Islet of Langerhans (tissue), 1 donor: Measurements from ENCODE around the gene CLDN3.

ENCODE experiments used
- FAIRE-seq: peaks from one replicate; lab custom pipeline; 2011; peaks lifted over from hg19 to GRCh38; lab: Jason Lieb, UNC

The CLDN3 gene

DNA sequence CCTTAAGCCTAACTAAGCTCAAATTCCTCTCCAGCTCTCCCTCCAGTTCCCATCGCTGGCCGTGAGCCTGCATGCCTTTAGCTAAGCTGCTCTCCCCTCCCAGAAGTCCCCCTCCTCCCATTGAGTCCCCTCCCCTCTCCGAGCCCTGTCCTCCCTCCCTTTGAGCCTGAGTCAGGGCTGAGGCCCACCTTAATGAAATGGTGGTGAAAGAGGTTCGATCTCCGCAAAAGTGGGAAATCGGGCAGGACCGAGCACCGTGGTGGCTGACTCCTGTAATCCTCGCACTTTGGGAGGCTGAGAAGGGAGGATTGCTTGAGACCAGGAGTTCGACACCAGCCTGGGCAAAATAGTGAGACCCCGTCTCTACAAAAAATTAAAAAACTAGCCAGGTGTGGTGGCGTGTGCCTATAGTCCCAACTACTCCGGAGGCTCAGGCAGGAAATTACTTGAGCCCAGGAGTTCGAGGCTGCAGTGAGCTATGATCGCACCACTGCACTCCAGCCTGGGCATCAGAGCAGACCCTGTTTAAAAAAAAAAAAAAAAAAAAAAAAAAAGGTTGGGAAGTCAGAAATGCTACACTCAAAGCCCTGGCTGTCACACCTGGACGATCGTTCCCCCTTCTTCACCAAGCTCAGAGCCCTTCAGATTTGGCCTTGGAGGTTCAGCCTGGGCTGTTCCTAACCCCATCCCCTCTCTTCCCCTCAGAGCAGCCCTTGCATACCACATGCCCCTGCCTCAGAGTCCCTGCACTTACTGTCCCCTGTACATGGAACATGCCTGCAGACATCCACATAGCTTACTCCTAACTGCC is 995 bp upstream of the CLDN3 start:
- no peak for FAIRE-seq

DNA sequence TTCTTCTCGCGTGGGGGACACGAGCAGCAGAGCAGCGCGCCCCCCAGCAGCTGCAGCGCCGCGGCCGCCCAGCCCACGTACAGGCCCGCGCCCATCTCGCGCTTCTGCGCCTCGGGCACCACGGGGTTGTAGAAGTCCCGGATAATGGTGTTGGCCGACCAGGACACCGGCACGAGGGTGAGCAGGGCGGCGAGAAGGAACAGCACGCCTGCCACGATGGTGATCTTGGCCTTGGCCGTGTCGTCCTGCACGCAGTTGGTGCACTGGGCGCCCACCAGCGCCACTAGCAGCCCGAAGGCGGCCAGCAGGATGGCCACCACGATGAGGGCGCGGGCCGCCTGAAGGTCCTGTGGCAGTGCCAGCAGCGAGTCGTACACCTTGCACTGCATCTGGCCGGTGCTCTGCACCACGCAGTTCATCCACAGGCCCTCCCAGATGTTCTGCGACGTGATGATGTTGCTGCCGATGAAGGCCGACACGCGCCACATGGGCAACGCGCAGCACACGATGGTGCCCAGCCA is 529 bp downstream of the CLDN3 start:
- no peak for FAIRE-seq

DNA sequence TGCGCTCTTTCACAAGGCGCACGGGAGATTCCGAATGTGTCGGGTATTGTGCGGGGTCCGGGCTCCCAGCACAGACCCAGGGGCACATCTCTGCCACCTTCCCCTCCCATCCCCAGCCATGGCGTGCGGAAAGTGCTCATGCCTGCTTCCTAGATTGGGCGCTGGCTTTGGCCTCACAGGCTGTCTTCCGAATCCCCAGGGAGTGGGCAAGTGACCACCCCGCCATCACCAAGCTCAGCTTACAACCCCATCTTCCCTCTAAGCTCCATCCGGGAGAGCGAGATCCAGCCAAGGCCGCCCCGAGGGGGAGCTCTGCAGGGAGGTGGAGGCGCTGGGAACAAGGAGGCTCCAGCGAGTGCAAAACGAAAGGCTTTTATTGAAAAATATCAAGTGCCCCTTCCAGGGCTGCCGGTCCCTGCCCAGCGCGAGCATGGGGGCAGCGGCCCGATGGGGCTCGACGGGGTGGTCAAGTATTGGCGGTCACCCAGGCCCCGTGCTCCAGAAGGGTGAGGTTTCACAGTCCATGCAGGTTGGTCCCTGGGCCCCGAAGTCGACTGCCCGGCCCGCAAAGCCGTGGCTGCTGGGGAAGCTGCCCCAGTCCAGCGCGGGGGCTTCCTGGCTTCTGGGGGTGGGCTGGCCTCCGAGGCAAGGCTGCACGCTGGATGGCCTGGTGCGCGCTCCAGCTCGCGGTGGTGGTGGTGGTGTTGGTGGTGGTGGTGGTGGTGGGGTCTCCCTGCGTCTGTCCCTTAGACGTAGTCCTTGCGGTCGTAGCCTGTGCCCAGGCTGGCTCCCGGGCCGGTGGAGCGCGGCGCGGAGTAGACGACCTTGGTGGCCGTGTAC is 1.2 kb downstream of the CLDN3 start:
- no peak for FAIRE-seq

DNA sequence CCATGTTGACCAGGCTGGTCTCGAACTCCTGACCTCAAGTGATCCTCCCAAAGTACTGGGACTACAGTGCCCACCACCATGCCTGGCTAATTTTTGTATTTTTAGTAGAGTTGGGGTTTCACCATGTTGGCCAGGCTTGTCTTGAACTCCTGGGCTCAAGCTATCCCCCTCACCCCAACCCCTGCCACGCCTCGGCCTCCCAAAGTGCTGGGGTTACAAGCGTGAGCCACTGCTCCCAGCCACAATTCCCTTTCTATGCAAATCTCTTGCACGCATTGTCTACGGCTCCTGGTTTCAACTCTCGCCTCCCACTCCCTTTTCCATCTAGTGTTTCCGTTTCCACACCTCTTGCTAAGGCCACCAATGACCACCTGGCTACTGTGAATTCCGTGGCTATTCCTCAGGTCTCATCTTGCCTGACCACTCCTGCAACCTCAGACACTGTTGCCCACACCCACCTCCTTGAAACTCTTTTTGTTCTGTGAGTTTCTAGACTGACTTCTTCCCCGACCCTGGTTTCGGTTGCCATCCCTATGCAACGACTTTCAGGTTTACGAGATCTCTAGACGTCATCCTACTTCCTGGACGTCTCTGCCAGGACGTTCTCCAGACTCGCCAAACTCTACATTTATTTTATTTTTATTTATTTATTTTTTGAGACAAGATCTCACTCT is 3.4 kb downstream of the CLDN3 start:
- FAIRE-seq: no peak

DNA sequence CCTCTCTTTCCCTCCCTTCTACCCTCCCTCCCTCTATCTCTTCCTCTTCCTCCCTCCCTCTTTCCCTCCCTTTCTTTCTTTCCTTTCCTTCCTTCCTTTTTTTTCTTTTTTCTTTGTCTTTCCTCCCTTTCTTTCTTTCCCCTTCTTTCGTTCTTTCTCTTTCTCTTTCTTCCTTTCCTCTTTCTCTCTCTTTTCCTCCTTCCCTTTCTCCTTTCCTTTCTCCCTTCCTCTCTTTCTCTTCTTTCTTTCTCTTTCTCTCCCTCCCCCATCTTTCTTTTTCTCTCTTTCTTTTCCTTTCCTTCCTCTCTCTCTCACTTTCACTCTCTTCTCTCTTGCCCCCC is 7.4 kb downstream of the CLDN3 start:
- no peak for FAIRE-seq

DNA sequence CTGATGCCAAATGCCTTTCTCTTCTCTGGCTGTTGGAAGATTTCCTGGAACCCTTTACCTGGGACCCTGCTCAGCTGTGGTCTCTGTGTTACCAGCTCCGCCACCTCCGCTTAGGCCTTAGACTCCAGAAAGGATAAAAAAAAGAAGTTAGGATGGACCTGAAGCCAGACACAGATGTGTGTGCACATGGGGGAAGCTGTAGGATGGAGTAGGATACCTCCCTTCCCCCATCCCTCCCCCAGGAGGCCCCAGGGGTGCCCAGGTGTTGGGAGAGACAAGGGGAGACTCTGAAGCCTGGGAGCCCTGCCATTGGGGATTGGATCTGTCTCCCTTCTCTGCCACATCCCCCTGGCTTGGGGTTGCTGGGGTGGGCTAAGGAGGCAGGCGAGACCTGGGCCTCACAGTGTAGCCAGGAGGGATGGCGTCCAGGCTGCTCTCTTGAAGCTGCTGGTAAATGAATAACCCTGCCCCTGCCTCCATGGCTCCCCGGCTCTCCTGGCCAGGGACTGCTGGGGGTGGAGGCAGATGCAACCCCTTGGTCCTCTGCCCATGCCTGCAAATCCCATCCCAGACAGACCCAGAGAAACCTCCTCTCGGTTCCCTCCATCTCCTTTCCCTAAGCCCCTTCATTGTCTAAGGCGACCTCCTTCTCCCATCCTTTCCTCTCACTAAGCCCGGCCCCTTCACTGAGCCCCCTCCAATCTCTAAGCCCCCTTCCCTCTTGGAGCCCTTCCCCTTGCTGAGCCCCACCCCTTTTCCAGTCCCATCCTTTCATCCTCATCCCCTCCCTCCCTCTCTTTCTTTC is 8.0 kb downstream of the CLDN3 start:
- no peak for FAIRE-seq

DNA sequence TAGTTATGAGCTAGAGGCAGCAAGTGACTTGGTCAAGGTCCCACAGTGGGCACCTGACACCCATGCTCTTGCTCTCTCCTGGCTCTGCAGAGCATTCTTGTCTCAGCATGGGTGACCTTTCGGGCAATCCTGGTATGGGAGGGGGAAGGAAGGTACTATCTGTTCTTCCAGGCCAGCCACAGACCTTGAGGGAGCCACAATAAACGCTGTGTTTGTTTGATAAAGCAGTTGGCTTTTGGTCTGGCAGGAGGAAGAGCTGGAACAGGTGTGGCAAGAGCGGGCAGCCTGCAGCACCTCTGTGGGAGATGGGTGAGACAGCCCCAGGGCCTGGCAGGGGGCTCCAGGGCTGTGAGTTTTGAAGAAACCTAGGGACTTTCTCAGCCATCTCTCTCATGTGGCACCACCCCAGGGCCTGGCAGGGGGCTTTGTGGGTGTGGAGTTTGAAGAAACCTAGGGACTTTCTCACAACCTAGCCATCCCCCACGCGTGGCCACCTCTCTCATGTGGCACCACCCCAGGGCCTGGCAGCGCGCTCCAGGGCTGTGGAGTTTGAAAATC is 11.4 kb downstream of the CLDN3 start:
- FAIRE-seq: no peak

DNA sequence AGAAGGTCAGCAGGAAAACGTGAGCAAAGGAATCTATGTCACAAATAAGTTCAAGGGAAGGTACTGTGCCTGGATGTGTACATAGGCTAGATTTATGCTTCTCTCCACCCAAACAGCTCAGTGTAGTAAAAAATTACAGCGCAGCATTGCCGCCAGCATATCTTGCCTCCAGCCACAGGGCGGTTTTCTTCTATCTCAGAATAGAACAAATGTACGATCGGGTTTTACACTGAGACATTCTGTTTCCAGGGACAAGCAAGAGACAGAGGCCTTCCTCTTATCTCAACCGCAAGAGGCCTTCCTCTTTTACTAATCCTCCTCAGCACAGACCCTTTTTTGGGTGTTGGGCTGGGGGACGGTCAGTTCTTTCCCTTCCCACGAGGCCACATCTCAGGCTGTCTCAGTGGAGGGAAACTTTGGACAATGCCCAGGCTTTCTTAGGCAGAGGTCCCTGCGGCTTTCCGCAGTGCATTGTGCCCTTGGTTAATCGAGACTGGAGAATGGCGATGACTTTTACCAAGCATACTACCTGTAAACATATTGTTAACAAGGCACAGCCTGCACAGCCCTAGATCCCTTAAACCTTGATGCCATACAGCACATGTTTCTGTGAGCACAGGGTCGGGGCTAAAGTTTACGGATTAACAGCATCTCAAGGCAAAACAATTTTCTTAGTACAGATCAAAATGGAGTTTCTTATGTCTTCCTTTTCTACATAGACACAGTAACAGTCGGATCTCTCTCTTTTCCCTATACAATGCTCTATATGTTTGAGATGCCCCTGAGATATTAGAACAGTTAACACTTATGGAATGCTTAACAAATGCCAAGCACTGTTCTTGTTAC is 19.9 kb downstream of the CLDN3 start:
- FAIRE-seq: no peak

DNA sequence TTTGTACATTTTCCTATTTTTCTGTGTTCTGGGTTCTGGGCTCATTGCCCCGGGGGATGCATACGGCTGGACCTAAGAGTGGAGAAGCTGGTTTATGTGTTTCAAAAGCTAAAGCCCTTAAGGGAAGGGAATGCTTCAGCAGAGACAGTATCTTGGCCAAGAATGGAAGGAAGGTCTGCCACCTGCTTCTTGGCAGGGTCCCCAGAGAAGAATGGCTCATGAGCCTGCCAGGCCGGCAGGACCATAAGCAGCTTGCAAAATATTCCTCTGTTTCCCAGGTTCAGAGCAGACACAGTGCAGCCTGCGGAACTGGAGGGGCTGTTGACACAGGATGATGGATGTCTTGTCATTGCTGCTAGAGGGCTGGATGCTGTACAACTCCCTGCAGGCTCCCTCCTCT is 23.7 kb downstream of the CLDN3 start:
- FAIRE-seq: no peak

DNA sequence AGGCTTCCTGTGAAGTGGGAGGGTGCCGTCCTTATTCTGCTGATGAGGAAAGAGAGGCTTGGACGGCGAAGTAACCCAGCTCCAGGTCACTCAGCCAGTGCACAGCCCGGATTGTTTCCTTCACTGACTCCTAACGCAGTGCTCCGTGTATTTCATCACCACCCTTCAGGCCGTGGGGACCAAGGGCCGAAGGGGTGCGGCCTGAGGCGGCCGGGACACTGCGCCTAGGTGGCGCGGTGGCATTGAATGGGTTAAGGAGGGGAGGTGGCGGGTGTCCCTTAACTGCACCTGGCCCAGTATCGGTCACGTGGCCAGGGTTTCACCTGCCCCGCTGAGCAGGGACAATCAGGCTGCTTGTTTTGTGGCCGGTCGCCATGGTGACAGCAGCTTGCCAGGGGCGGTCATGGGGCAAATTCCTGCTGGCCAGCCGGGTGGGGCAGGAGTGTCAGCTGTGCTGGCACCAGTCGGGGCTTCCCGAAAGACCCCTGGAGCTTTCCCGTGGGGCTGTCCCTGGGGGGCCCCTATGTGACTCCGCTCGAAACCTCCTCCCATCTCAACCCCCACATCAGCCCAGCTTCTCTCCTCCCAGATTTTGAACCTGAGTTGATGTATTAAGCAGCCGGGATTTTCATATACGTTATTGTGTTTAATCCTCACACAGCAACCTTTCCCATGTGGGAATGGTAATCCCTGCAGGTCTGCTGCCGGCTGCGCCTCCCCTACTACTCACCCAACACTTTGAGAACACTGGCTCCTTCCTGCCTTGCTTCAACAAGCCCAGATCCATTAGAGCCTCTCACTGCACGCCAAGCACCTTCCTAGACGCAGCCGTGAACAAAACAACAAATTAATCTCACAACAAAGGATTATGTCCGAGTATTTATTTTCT is 27.1 kb downstream of the CLDN3 start:
- no peak for FAIRE-seq

DNA sequence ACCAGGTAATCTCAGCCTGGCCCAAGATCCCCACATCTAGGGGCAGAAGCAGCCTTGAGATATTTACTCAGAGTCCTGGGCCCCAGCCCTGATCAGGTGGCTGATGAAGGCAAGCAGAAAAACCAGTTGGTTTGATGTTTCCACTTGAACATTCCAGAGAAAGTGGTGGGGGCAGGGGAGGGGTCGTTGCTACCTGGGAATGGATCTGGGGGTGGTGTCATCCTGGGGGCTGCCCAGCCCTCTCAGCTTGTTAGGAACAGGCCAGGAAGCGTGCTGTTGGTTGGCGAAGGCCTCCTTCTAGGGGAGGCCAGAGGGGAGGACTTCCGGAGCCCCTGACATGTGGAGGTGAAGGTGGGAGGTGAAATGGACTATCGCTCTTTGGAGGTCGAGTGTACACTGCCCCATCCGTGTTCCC is 27.7 kb downstream of the CLDN3 start:
- no peak for FAIRE-seq

DNA sequence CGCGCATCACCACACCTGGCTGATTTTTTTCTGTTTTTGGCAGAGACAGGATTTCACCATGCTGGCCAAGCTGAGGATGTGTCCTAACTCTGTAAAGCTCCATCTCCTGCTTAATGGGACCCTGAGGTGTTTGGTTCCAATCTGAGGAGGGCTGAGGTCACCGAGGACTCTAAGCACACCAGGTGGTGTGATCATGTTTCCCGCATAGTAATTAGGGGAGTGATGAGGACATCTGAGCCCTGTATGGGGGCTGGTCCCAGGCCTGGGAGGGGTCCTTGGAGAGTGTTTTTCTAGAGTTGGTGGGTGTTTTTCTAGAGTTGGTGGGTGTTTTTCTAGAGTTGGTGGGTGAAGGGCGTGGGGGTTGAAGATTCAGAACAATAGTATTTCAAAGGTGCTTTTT is 28.5 kb downstream of the CLDN3 start:
- FAIRE-seq: no peak

DNA sequence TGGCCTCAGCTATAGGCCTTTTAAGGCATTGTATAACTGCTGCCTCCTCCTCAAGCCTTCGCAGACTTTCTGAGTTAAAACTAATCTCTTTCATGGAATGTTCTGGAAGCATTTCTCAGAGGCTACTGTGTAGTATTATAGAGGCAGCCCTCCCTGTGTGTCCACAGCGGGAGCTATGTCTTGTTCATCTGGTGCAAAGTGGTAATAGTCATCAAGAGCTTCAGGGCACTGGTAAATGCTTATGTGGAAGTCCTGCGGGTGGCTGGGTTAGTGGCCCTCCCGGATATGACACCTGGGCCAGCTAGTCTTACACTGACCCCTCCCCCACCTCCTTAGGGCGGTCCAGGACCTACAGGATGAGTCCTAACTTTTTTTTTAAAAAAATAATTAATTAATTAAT is 29.3 kb downstream of the CLDN3 start:
- no peak for FAIRE-seq

DNA sequence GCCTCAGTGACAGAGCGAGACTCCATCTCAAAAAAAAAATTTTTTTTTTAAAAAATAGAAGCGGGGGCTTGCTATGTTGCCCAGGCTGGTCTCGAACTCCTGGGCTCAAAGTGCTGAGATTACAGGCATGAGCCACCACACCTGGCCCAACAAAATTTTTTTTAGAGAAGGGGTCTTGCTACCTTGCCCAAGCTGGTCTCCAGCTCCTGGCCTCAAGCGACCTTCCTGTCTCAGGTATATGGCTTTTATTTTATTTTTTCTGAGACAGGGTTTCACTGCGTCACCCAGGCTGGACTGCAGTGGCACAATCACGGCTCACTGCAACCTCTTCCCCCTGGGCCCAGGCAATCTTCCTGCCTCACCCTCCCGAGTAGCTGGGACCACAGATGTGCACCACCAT is 29.9 kb downstream of the CLDN3 start:
- FAIRE-seq: no peak

DNA sequence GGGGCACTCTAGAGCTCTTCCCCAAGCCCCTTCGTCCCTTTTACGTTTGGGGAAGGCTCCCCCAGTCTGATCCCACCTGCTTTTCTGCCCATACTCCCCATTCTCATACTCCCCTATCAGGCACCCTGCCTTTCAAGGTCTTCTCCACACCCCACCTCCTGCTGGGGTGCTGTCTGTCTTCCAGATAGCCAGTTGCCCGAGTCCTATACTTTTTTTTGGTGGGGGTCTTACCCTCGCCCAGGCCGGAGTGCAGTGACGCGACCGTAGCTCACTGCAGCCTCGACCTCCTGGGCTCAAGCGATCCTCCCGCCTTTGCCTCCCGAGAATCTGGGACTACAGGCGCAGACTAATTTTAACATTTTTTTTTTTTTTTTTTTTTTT is 30.7 kb downstream of the CLDN3 start:
- FAIRE-seq: no peak

DNA sequence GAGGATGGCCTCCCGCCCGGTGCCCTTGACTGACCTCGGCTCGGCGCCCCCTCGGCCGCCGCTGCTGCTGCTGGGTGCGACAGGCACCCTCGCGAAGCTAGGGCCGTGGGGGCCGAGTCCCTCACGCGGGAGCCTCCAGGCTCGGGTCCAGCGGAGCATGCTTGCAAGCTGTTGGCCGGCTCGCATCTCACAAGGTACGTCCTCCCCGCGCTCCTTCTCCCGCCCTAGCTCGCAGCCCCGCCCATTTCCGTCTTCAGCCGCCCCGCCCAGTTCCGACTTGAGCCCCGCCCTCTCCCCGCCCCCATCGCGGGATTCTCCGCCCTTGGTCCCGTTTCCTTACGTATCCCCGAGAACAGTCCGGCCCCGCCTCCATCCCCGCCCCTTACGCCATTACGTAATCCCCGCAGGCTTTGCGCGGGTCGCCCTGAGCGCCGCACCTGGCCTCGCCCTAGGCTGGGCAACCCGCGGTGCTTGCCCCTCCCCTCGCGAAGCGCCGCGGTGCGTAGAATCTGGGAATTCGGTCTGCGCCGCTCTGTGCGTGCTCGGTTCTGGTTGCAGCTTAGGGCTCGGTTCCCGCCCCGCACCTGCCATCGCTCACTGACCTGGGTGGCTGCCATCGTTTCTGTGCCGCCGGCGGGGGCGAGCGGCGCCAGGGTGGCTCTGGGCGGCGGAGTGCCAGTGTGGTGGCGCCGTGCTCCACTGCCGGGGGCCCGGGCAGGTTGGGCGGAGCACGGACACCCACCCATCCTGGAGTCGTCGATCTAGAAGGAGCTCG is 31.3 kb downstream of the CLDN3 start, which contains the start of gene ABHD11:
ABHD11 (minus strand) TSS at position 191 of the 775 bp plus-strand sequence; CDS start at position 159, 32 bp downstream.
- FAIRE-seq: no peak

DNA sequence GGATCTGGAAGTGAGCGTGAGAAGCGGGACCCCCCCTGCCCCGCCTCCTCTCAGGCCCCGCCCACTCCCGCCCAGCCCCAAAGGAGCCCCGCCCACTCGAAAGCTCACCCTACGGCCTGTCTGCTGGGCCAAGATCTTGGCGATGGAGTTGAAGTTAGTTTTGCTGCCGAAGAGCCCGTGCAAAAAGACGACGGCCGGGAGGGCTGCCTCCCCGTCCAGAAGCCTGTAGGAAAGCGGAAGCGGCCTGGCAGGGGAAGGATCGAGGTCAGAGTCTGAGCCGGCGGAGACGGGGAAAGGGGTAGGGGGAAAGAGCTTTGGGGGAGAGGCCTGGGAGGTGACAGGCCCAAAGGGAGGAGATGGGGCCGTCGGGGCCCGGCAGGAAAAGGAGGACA is 31.9 kb downstream of the CLDN3 start:
- FAIRE-seq: no peak

DNA sequence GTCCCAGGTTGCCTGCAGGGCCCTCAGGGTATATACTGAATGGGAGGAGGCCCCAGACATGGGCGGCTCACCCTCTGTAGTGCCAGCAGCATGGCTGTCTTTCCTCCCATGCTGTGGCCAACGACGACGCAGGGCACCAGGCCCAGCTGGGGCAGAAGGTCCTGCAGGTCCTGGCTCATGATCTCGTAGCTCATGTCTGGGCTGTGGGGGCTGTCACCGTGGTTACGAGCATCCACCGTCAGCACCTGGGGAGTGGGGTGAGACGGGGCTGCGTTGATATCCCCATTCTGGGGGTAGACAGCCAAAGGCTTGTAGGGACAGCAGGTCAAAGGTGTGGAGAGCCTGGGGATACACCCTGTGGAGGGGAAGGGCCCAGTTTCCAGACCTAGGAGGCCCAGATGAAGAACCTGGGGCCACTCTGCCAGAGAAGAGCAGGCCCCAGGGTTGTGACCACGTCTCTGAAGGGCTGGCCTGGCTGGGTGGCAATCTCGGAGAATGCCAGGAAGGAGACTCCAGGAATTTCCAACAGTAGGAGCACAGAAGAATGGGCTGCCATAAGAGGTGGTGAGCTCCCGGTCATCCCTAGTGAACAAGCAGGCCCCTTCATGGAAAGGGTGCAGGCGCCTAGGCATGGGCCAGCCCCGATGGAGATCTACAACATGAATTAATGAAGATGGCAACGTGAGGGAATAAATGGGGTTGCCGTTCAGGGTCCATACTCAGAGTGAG is 32.4 kb downstream of the CLDN3 start:
- no peak for FAIRE-seq
